ENCODE measurements around the gene TRIM54. TPM values are rescaled to one million over a fixed set of nuclear protein-coding genes. Genes with fewer than 3 reads are reported as not detected.
A peak's percentile ranks its signal among the peaks of the same experiment; 100 is the strongest.

TRIM54 gene
- total and polyA plus RNA-seq, 9 of the 15 experiments (the other 6 are each of a cell fraction or from before 2014, with no cell fraction given), result not detected

DNA sequence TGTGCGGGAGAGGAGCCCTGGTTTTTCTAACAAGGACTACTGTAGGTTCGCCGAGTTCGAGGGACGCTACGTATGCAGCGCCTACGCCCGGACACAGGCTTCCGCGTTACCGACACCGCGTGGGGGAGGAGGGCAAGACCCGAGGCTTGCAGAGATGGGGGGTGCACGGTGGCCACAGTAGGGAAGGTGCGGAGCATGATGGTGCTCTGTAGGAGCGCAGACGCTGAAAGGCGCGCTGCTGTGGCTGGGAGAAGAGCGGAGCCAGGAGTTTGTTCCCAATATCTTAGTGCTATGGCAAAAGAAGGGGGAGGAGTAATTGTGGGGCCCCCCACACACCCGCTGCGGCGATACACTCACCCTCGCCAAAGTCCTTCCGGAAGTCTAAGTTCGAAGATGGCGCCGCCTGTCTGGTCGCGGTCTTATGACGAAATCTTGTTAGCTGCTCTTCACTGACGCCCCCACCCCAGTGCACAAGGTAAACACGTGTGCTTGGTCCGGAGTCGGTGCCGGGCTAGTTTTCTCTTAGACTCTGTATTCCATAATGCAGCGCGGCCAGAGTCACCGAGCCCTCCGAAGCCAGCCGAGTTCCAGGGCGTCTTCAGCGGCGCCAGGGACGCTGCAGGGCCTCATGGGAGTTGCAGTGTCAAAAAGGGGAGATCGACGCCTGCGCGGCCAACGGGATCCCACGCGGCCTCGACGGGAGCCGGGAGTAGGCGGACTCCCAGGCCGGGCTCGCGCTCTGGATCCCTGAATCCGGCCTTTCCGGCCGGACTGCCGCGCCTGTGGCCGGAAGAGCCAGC is 74.4 kb downstream of the TRIM54 start, which contains the start of gene GTF3C2 (continued):
- TF ChIP-seq HNRNPL (IDR thresholded peaks at IDR 0.05; ENCODE audit: low read depth, low read length) (no peak), XRCC4 (IDR thresholded peaks at IDR 0.05; ENCODE audit: extremely low read depth, insufficient read depth, insufficient read length) (no peak), HNRNPH1 (optimal IDR thresholded peaks at IDR 0.05; ENCODE audit: low read depth, low read length) (no peak), CBX2 (IDR thresholded peaks at IDR 0.05; ENCODE audit: insufficient read depth, low read length, poor library complexity, severe bottlenecking) (no peak), CBFB (CRISPR knock-in tag; IDR thresholded peaks at IDR 0.05) (no peak), GATA2 (CRISPR knock-in tag; IDR thresholded peaks at IDR 0.05) (no peak), ZNF217 (CRISPR knock-in tag; IDR thresholded peaks at IDR 0.05) (no peak), RBFOX2 (IDR thresholded peaks at IDR 0.05; ENCODE audit: low read depth, low read length) (peak; percentile 91), BCL6 (CRISPR knock-in tag; IDR thresholded peaks at IDR 0.05) (no peak), E2F3 (CRISPR knock-in tag; IDR thresholded peaks at IDR 0.05) (peak; percentile 37; the same call in 1 of the 2 replicates), ZNF780A (CRISPR knock-in tag; IDR thresholded peaks at IDR 0.05) (no peak), ZNF699 (CRISPR knock-in tag; IDR thresholded peaks at IDR 0.05; ENCODE audit: insufficient replicate concordance) (no peak), PPARD (CRISPR knock-in tag; IDR thresholded peaks at IDR 0.05) (no peak), PHTF2 (CRISPR knock-in tag; IDR thresholded peaks at IDR 0.05) (no peak), TCF7 (IDR thresholded peaks at IDR 0.05; ENCODE audit: borderline replicate concordance) (0 out of 2 replicates have a peak, but pooled peaks have one; percentile 24), LCOR (CRISPR knock-in tag; IDR thresholded peaks at IDR 0.05) (peak; percentile 73; the same call in 1 of the 2 replicates)
- TF ChIP-seq, protein P1, sequence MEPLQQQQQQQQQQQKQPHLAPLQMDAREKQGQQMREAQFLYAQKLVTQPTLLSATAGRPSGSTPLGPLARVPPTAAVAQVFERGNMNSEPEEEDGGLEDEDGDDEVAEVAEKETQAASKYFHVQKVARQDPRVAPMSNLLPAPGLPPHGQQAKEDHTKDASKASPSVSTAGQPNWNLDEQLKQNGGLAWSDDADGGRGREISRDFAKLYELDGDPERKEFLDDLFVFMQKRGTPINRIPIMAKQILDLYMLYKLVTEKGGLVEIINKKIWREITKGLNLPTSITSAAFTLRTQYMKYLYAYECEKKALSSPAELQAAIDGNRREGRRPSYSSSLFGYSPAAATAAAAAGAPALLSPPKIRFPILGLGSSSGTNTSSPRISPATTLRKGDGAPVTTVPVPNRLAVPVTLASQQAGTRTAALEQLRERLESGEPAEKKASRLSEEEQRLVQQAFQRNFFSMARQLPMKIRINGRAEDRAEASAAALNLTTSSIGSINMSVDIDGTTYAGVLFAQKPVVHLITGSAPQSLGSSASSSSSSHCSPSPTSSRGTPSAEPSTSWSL (CRISPR knock-in tag; IDR thresholded peaks at IDR 0.05; ENCODE audit: borderline replicate concordance), result no peak
- TF ChIP-seq, protein P2, sequence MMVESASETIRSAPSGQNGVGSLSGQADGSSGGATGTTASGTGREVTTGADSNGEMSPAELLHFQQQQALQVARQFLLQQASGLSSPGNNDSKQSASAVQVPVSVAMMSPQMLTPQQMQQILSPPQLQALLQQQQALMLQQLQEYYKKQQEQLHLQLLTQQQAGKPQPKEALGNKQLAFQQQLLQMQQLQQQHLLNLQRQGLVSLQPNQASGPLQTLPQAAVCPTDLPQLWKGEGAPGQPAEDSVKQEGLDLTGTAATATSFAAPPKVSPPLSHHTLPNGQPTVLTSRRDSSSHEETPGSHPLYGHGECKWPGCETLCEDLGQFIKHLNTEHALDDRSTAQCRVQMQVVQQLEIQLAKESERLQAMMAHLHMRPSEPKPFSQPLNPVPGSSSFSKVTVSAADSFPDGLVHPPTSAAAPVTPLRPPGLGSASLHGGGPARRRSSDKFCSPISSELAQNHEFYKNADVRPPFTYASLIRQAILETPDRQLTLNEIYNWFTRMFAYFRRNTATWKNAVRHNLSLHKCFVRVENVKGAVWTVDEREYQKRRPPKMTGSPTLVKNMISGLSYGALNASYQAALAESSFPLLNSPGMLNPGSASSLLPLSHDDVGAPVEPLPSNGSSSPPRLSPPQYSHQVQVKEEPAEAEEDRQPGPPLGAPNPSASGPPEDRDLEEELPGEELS (CRISPR knock-in tag; IDR thresholded peaks at IDR 0.05; ENCODE audit: borderline replicate concordance), result peak; percentile 32; the same call in 1 of the 2 replicates
- TF ChIP-seq, protein P3, sequence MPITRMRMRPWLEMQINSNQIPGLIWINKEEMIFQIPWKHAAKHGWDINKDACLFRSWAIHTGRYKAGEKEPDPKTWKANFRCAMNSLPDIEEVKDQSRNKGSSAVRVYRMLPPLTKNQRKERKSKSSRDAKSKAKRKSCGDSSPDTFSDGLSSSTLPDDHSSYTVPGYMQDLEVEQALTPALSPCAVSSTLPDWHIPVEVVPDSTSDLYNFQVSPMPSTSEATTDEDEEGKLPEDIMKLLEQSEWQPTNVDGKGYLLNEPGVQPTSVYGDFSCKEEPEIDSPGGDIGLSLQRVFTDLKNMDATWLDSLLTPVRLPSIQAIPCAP (CRISPR knock-in tag; IDR thresholded peaks at IDR 0.05; ENCODE audit: borderline replicate concordance), result no peak
- TF ChIP-seq, protein P4, sequence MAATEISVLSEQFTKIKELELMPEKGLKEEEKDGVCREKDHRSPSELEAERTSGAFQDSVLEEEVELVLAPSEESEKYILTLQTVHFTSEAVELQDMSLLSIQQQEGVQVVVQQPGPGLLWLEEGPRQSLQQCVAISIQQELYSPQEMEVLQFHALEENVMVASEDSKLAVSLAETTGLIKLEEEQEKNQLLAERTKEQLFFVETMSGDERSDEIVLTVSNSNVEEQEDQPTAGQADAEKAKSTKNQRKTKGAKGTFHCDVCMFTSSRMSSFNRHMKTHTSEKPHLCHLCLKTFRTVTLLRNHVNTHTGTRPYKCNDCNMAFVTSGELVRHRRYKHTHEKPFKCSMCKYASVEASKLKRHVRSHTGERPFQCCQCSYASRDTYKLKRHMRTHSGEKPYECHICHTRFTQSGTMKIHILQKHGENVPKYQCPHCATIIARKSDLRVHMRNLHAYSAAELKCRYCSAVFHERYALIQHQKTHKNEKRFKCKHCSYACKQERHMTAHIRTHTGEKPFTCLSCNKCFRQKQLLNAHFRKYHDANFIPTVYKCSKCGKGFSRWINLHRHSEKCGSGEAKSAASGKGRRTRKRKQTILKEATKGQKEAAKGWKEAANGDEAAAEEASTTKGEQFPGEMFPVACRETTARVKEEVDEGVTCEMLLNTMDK (IDR thresholded peaks at IDR 0.05; ENCODE audit: borderline replicate concordance, insufficient read depth, low read depth, low read length, poor library complexity, severe bottlenecking), result no peak
